ENCODE data around the gene TSPO2. TPM values are rescaled to one million over a fixed set of nuclear protein-coding genes. Genes with fewer than 3 reads are reported as not detected.

TSPO2 gene
- total RNA-seq, 1 experiment from 2014 or later = not detected

DNA sequence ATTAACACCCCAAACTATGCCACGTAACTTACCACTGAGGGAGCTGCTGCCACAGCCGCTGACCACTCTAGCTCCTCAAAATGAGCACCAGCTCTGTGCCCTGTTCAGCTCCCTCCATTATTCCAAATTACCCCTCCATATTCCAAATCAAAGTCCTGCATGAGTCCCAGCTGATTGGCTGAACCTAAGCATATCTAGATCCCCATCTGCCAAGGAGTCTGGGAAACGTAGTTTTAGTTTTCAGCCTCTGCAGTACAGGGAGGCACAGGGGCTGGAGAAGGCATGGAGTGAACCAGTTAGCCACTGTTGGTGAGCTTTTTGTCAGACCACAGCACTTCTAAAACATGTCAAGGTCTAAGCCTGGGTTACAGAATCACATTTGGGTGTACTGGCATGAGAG lies 19.2 kb upstream of the TSPO2 start:
- DNase-seq (ENCODE audit: low spot score) = no peak
- in situ Hi-C loops (cut with HindIII; ENCODE audit: low sequenced_read_pairs) = no loop called here

GRCh38 chr6:41025966-41026530 lies 16.2 kb upstream of the TSPO2 start:
- in situ Hi-C loops (cut with HindIII; ENCODE audit: low sequenced_read_pairs) = no loop called here
- DNase-seq (ENCODE audit: low spot score) = no peak

GRCh38 chr6:41027241-41027640 lies 15.0 kb upstream of the TSPO2 start:
- DNase-seq (ENCODE audit: low spot score) = no peak
- in situ Hi-C loops (cut with HindIII; ENCODE audit: low sequenced_read_pairs) = no loop called here

DNA sequence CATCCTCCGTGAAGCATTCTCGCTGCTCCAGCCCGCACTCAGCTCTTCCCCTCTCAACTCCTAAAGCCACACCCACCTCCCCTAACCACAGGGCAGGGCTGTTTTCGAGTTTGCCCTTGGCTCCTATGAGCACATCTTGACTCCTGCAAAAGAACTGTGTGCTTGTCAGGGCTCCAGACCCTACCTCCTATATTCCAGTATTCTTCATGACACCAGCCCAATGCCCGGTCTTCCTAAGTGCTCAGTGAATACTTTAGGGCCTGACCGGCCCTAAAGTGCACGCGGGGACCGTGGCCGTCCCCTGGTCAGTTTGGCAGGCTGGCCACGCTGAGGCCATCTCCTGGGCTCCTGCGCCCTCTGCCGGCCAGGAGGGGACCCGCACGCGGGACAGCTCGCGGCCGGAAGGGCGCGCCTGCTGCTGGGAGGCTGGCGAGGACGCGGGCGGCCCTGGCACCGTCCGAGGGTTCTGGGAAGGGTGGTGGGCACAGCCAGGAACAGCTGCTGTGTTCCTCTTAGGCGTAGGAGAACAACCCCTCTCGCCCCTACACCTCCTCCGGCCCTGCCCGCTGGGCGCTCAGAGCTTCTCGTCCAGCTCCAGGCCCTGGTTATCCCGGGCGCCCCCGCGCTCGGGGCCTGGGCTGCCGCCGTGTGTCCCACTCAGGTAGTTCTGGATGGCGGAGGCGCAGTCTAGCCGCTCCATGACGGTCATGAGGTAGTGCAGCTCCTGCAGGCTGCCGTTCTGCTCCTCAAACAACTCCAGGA lies 14.3 kb upstream of the TSPO2 start:
- peak; percentile 68 for DNase-seq (ENCODE audit: low spot score)
- in situ Hi-C loops (cut with HindIII; ENCODE audit: low sequenced_read_pairs) = no loop called here

DNA sequence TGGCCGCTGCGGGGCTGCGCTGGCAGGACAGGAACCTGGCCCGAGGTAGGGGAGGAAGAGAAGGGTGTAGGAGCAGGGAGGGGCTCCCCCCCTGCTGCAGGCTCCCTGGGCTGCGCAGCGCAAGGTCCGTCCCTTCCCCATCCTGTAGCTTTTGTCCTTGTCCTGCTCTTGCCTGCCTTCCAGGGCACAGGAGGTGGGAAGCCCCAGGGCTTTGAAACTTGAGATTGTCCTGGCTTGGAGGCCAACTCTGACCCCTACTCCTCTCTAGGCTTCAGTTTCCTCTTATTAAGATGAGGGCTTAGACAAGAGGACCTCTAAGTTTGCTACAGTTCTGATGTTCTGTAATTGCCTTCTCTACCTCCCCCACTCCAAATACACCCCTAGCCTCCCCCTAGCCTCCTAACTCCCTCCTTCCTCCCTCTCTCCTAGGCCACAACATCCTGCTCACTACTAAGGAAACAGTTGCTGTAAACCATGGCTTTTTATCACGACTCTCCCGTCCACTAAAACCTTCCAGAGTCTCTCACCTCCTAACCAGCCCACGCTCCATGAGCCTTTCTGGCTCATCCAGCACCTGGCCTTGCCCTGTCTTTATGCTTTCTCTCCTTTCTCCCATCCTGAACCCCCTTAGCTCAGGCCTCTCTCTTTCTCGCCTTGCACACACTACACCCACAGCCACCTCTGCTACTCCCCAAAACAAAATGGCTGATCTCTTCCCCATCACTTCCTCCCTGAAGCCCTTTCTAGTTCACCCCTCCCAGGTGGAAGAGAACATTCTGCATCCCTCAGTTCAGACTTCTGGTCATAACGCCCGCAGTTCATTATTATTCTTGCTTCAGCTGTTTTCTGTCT lies 13.5 kb upstream of the TSPO2 start:
- in situ Hi-C loops (cut with HindIII; ENCODE audit: low sequenced_read_pairs) = no loop called here
- DNase-seq (ENCODE audit: low spot score) = no peak

DNA sequence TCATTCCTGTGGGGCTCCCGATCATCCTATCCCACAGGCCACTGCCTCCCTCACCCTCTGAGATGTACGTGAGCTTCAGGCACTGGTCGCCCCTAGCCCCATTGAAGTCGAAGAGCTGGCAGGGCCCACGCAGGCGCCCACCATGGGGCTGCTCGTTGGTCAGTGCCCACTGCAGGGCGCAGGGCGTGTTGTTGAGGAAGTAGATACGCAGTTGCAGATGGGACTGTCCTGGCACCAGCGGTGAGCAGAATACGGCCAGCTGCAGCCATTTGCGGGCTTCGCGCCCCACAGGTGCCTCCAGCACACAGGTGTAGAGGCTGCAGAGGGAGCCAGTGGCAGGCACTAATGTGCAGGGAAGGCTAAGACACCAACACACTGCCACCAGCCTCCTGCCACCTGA lies 9.4 kb upstream of the TSPO2 start:
- DNase-seq (ENCODE audit: low spot score) = no peak
- in situ Hi-C loops (cut with HindIII; ENCODE audit: low sequenced_read_pairs) = no loop called here

DNA sequence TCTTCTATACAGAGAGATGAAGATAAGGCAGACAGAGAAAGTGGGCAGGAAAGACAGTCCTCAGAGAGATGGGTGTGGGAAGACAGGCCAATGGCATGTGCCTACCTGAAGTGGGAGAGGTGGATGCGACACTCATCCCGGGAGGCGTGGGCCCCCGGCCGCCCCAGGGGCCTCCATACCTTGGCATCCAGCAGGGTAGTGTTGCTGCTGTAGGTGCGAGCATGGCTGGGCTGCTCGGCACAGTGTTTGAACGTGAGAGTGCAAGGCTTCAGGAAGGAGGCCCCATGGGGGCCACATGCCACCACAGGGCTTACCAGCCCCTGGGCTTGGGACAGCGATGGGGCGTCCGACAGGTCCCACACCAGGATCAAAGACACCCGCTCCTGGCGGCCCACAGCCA lies 8.5 kb upstream of the TSPO2 start:
- in situ Hi-C loops (cut with HindIII; ENCODE audit: low sequenced_read_pairs) = no loop called here
- no peak for DNase-seq (ENCODE audit: low spot score)

- DNase-seq (ENCODE audit: low spot score) = no peak
- in situ Hi-C loops (cut with HindIII; ENCODE audit: low sequenced_read_pairs) = no loop called here
These were observed 6.1 kb upstream of the TSPO2 start for GRCh38 chr6:41036186-41036585.

GRCh38 chr6:41036601-41037000 lies 5.7 kb upstream of the TSPO2 start:
- in situ Hi-C loops (cut with HindIII; ENCODE audit: low sequenced_read_pairs) = no loop called here
- no peak for DNase-seq (ENCODE audit: low spot score)

DNA sequence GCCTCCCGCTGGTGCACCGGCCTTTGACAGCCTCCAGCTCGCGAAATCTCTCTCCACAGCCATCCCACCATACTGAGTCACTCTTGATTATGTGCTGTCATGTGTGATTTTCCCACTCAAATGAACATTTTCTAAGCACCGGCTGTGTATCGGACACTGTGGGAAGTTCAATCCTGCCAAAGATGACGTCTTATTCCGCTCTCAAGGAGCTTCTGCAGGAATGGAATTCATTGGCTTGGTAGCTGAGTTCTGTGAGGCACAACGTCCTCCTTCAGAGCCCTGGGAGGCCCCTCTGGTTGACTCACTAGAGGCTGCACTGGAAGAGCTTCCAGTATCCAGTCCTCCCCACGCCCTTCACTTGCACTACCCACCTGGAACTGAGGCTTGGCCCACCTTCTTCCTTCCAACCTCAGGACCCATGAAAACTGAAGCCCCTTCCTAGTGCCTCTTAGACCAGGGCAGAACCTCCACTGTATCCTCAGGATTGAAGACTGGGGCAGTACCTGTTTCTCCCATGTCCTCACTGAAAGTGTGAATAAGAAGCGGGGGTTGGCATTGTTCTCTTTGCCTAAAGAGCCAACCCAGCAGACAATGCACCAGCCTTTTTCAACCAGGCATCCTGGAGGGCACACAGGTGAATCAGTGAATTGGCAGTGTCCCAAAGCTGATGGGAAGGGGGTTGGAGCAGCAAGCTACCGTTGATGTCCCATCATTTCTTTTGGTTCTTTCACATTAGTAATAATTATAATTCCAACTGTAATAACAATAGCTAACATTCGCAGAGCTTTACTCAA lies 5.0 kb upstream of the TSPO2 start:
- in situ Hi-C loops (cut with HindIII; ENCODE audit: low sequenced_read_pairs) = no loop called here
- no peak for DNase-seq (ENCODE audit: low spot score)

GRCh38 chr6:41038205-41038604 lies 4.1 kb upstream of the TSPO2 start:
- in situ Hi-C loops (cut with HindIII; ENCODE audit: low sequenced_read_pairs) = no loop called here
- no peak for DNase-seq (ENCODE audit: low spot score)

DNA sequence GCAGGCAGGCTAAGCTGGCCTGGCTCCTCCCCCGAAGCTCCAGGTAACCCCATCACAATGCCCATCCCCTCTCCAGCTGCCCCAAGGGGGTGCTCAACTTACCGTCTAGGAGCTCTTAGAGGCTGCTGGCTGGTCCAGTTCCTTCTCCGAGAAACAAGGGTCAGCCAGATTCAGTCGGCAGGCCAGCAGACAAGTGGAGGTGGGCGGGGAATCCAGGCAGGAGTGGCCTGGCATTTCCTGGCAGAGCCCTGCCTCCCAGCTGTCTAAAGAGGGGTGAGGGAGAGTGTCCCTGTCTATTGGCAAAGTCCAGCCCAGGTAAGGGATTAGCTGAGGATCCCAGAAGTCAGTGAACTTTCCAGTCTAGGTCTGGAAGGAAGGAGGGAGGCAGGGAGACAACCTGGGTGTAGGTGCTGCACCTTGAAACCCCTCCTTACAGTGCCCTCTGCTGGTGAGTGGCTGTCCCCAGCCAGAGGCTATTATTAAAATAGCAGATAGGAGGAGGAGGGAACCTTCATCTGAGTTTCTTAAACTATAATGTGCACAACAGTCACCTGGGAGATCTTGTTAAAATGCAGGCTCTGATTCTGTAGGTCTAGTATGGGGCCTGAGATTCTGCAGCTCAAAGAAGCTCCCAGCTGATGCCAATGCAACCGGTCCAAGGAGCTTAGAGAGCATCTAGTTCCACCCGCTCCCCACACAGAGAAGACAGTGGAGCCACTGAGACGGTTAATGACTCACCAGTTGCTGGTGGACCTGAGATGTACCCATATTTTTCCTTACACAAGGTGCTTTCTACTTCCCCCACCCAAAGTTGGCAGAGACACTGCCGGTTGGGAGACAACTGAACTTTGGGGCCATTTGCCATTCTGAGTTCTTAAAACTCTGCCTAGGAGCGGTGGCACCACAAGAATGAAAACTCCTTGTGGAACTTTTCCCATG lies 2.9 kb upstream of the TSPO2 start, which contains the start of gene UNC5CL:
Gene UNC5CL, minus strand, starts transcription at position 162 of the 939 bp plus-strand sequence. CDS start 4,147 bp downstream, outside the sequence.
- DNase-seq (ENCODE audit: low spot score) = peak; percentile 13
- in situ Hi-C loops (cut with HindIII; ENCODE audit: low sequenced_read_pairs) = no loop called here

- in situ Hi-C loops (cut with HindIII; ENCODE audit: low sequenced_read_pairs) = no loop called here
- DNase-seq (ENCODE audit: low spot score) = no peak
These were observed 1.9 kb upstream of the TSPO2 start for GRCh38 chr6:41040101-41040939.

- no peak for DNase-seq (ENCODE audit: low spot score)
- in situ Hi-C loops (cut with HindIII; ENCODE audit: low sequenced_read_pairs) = no loop called here
These were observed 1.2 kb upstream of the TSPO2 start for GRCh38 chr6:41040940-41041536.

DNA sequence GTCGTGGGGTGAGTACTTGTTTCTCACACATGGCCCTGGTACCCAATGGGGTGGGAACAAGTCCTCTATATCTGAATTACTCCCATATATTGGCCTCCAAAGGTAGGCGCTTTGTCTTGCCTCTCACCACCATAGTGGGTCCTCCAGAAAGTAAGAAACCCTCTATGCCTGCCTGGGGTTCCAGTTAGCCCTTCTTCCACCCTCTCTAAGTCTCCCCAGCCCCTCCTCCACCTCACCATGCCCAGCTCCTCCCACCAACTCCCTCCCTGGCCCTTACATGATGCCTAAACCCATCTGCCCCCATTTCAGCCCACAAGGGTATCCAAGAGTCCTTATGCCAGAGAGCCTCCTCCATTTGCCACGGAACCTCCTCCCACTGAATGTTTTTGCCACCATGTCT lies 884 bp downstream of the TSPO2 start:
- in situ Hi-C loops (cut with HindIII; ENCODE audit: low sequenced_read_pairs) = no loop called here

GRCh38 chr6:41045664-41046063 lies 3.4 kb downstream of the TSPO2 start:
- in situ Hi-C loops (cut with HindIII; ENCODE audit: low sequenced_read_pairs) = no loop called here
- no peak for DNase-seq (ENCODE audit: low spot score)

More for the DNA sequence above, 884 bp downstream of the TSPO2 start:
- no peak for DNase-seq (ENCODE audit: low spot score)

DNA sequence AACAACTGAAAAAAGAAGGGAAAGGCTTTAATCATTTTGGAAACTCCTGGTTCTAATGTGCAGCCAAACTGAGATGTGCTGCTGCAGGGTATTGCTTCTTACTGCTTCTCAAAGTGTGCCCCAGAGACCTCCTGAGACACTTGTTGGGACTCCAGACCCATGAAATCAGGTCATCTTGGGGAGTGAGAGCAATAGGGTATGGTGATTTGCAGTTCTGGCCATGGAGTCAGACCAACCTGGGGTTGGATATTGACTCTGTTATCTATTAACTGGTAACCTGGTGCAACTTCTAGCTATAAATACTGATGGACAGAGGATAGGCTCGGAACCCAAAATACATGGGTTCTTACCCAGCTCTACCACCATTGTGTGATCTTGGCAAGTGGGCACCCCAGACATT lies 3.8 kb downstream of the TSPO2 start:
- DNase-seq (ENCODE audit: low spot score) = no peak
- in situ Hi-C loops (cut with HindIII; ENCODE audit: low sequenced_read_pairs) = no loop called here
